ENCODE data around the gene SYP.

- TF ChIP-seq CTCF (IDR thresholded peaks at IDR 0.05; ENCODE audit: low read depth, low read length, missing input control) (no peak), RAD21 (IDR thresholded peaks at IDR 0.05) (no peak), ZBTB33 (IDR thresholded peaks at IDR 0.05) (no peak), HNF4A (conservative IDR thresholded peaks at IDR 0.05) (peak in 1 of 2 donors; percentile 65), YY1 (IDR thresholded peaks at IDR 0.05) (no peak), REST (IDR thresholded peaks at IDR 0.05) (no peak), FOXA1 (IDR thresholded peaks at IDR 0.05) (no peak), SP1 (IDR thresholded peaks at IDR 0.05) (peak; percentile 25)
Observed at GRCh38 chrX:49238735-49239134, 38.7 kb upstream of the SYP start.
